H1 (cell line): ENCODE data around the gene ADAM12. TPM values are rescaled to one million over a fixed set of nuclear protein-coding genes. Genes with fewer than 3 reads are reported as not detected.

Experiments used
- CTCF ChIA-PET: fragments of 300-600 bp; sonication (Branson Sonifier 250); formaldehyde crosslinking; loops from one replicate; lab custom pipeline; 2021; ENCODE audit not compliant: partially characterized antibody; lab: Charles Lee
- POLR2A ChIA-PET: fragments of 300-600 bp; sonication (Branson Sonifier 250); formaldehyde crosslinking; loops from one replicate; lab custom pipeline; 2021; ENCODE audit warnings: inconsistent platforms; ENCODE audit not compliant: partially characterized antibody; lab: Charles Lee
- DNase-seq, 2 experiments: peaks; one replicate each; pipeline versions ENCODE4 v3.0.0 to v3.0.0-alpha.2; 2010 to 2022; ENCODE audit warnings: low spot score in 2 of 2, low read depth in 1 of 2, mixed read lengths in 1 of 2
- FAIRE-seq: peaks from 2 replicates; lab custom pipeline; 2011; peaks lifted over from hg19 to GRCh38; lab: Jason Lieb, UNC
- H2AFZ ChIP-seq: 2 replicates; pipeline ENCODE4 v1.8.1; 2012; ENCODE audit warnings: low read length, inconsistent platforms
- H2AK5ac ChIP-seq: 2 replicates; pipeline ENCODE4 v1.6.1; 2013; ENCODE audit warnings: low read depth, low read length
- H2BK120ac ChIP-seq: replicated peaks from 2 replicates; pipeline ENCODE3; 2013; ENCODE audit warnings: low read depth, low read length, inconsistent platforms
- H2BK12ac ChIP-seq: 2 replicates; pipeline ENCODE4 v1.6.1; 2013; ENCODE audit warnings: low read depth, low read length
- H2BK15ac ChIP-seq: 2 replicates; pipeline ENCODE4 v1.6.1; 2013; ENCODE audit warnings: low read length
- H2BK20ac ChIP-seq: 2 replicates; pipeline ENCODE4 v1.6.1; 2013; ENCODE audit warnings: low read length
- H2BK5ac ChIP-seq: 2 replicates; pipeline ENCODE4 v1.6.1; 2013; ENCODE audit warnings: low read depth, low read length
- H3K14ac ChIP-seq: 2 replicates; pipeline ENCODE4 v1.6.1; 2013; ENCODE audit warnings: inconsistent platforms; ENCODE audit not compliant: insufficient read length
- H3K18ac ChIP-seq: 2 replicates; pipeline ENCODE4 v1.6.1; 2013; ENCODE audit warnings: low read length; ENCODE audit errors: extremely low read depth
- H3K23ac ChIP-seq: 2 replicates; pipeline ENCODE4 v1.6.1; 2013; ENCODE audit warnings: inconsistent platforms; ENCODE audit not compliant: insufficient read length
- H3K23me2 ChIP-seq: 2 replicates; pipeline ENCODE4 v1.6.1; 2013; ENCODE audit warnings: low read depth, low read length
- H3K27ac ChIP-seq: 2 replicates; pipeline ENCODE4 v1.6.1; 2011; ENCODE audit warnings: low read depth, low read length, inconsistent platforms
- H3K27me3 ChIP-seq, 4 experiments: replicated peaks in 1 of 4; 1 replicate in 1 of 4; 2 replicates in 3 of 4; pipeline versions ENCODE4 v1.6.1 to v1.8.1; 2011 to 2013; ENCODE audit warnings: low read length in 3 of 4, mild to moderate bottlenecking in 3 of 4, inconsistent platforms in 2 of 4, mixed read lengths in 2 of 4, moderate library complexity in 1 of 4; ENCODE audit not compliant: control insufficient read depth in 3 of 4, insufficient read depth in 3 of 4; ENCODE audit errors: extremely low read depth in 1 of 4
- H3K36me3 ChIP-seq, 4 experiments: 2 replicates each; pipeline versions ENCODE4 v1.6.1 to v1.8.1; 2011 to 2013; ENCODE audit warnings: mild to moderate bottlenecking in 4 of 4, low read length in 3 of 4, moderate library complexity in 2 of 4, control low read depth in 1 of 4, inconsistent platforms in 1 of 4; ENCODE audit not compliant: insufficient read depth in 4 of 4, control insufficient read depth in 2 of 4
- H3K4ac ChIP-seq: replicated peaks from 2 replicates; pipeline ENCODE3; 2013; ENCODE audit warnings: low read length, low read depth, mixed read lengths, inconsistent platforms; ENCODE audit not compliant: insufficient read length
- H3K4me1 ChIP-seq, 4 experiments: replicated peaks in 1 of 4; 1 replicate in 1 of 4; 2 replicates in 3 of 4; pipeline versions ENCODE4 v1.6.1 to v1.8.1; 2011 to 2013; ENCODE audit warnings: low read length in 3 of 4, inconsistent platforms in 2 of 4, mixed read lengths in 1 of 4; ENCODE audit not compliant: insufficient read depth in 4 of 4, control insufficient read depth in 3 of 4
- H3K4me2 ChIP-seq, 2 experiments: 2 replicates each; pipeline versions ENCODE4 v1.6.1 to v1.8.1; 2011 to 2013; ENCODE audit warnings: low read depth in 2 of 2, low read length in 2 of 2, control low read depth in 1 of 2, inconsistent platforms in 1 of 2, mild to moderate bottlenecking in 1 of 2; ENCODE audit not compliant: insufficient read depth in 1 of 2
- H3K4me3 ChIP-seq, 4 experiments: fragments of 200-600, 300-600 bp in 1 of 4; sonication (generic), shearing (Covaris generic), sonication (Bioruptor Twin) in 1 of 4; 2 replicates each; pipeline versions ENCODE4 v1.5.1 to v1.8.1; 2011 to 2016; ENCODE audit warnings: low read length in 4 of 4, low read depth in 3 of 4, control low read depth in 2 of 4, inconsistent platforms in 2 of 4, mild to moderate bottlenecking in 2 of 4, mixed read lengths in 1 of 4, moderate library complexity in 1 of 4; ENCODE audit not compliant: insufficient read depth in 2 of 4; ENCODE audit errors: extremely low read depth in 1 of 4
- H3K56ac ChIP-seq: replicated peaks from 2 replicates; pipeline ENCODE3; 2013; ENCODE audit warnings: low read depth, mild to moderate bottlenecking, mixed read lengths, low read length, inconsistent platforms; ENCODE audit not compliant: insufficient read length
- H3K79me1 ChIP-seq: 2 replicates; pipeline ENCODE4 v1.6.1; 2013; ENCODE audit warnings: low read depth, low read length, control low read depth
- H3K79me2 ChIP-seq, 2 experiments: 2 replicates each; pipeline versions ENCODE4 v1.6.1 to v1.8.1; 2012 to 2013; ENCODE audit warnings: low read length in 2 of 2, mild to moderate bottlenecking in 2 of 2, inconsistent platforms in 1 of 2; ENCODE audit not compliant: insufficient read depth in 2 of 2, control insufficient read depth in 1 of 2
- H3K9ac ChIP-seq, 4 experiments: replicated peaks in 1 of 4; 1 replicate in 1 of 4; 2 replicates in 3 of 4; pipeline versions ENCODE4 v1.6.1 to v1.8.1; 2011 to 2013; ENCODE audit warnings: low read depth in 3 of 4, low read length in 3 of 4, control low read depth in 2 of 4, mild to moderate bottlenecking in 2 of 4, moderate library complexity in 2 of 4, inconsistent platforms in 1 of 4; ENCODE audit errors: extremely low read depth in 1 of 4
- H3K9me3 ChIP-seq, 2 experiments: 2 replicates each; pipeline versions ENCODE4 v1.6.1 to v1.8.1; 2012 to 2013; ENCODE audit warnings: mild to moderate bottlenecking in 2 of 2, moderate library complexity in 2 of 2, control low read depth in 1 of 2, inconsistent platforms in 1 of 2, low read depth in 1 of 2, low read length in 1 of 2, mixed read lengths in 1 of 2; ENCODE audit not compliant: insufficient read depth in 2 of 2
- H4K20me1 ChIP-seq, 2 experiments: replicated peaks in 1 of 2; 2 replicates each; pipeline versions ENCODE3 to v1.8.1; 2011 to 2013; ENCODE audit warnings: inconsistent platforms in 2 of 2, low read length in 2 of 2, mild to moderate bottlenecking in 1 of 2; ENCODE audit not compliant: insufficient read depth in 2 of 2, control insufficient read depth in 1 of 2
- H4K5ac ChIP-seq: 2 replicates; pipeline ENCODE4 v1.6.1; 2013; ENCODE audit warnings: low read length, low read depth, mixed read lengths, inconsistent platforms; ENCODE audit not compliant: insufficient read length
- H4K8ac ChIP-seq: 2 replicates; pipeline ENCODE4 v1.8.0; 2013; ENCODE audit warnings: mild to moderate bottlenecking, moderate library complexity, low read length, inconsistent platforms; ENCODE audit not compliant: insufficient read depth; ENCODE audit errors: extremely low read depth
- H4K91ac ChIP-seq: replicated peaks from 2 replicates; pipeline ENCODE3; 2013; ENCODE audit warnings: low read length, mixed read lengths, inconsistent platforms; ENCODE audit not compliant: insufficient read length
- CBX5 ChIP-seq: fragments of 300-800, 300-1000 bp; sonication (generic); IDR thresholded peaks from 2 replicates; pipeline ENCODE4 v1.7.1; 2016; ENCODE audit warnings: antibody characterized with exemption, low read length, low read depth
- EP300 ChIP-seq, 2 experiments: IDR thresholded peaks; 1 replicate in 1 of 2; 2 replicates in 1 of 2; pipeline ENCODE4 v1.6.1; 2011 to 2012; ENCODE audit warnings: low read depth in 2 of 2, low read length in 2 of 2, mild to moderate bottlenecking in 2 of 2, borderline replicate concordance in 1 of 2, inconsistent platforms in 1 of 2, moderate library complexity in 1 of 2
- WGBS, 2 experiments: shearing (Covaris generic) in 1 of 2; methylation state at CpG; one replicate each; pipeline versions ENCODE4 v1.1.6 to v1.1.7; 2013 to 2015; ENCODE audit warnings: low lambda C conversion rate in 2 of 2, mixed read lengths in 2 of 2, inconsistent platforms in 1 of 2, low coverage in 1 of 2, missing lambda C conversion rate in 1 of 2; ENCODE audit not compliant: insufficient replicate concordance in 2 of 2, insufficient coverage in 1 of 2, insufficient read length in 1 of 2; ENCODE audit errors: extremely low coverage in 1 of 2, missing lambda C conversion rate in 1 of 2; 5-methylcytosine and 5-hydroxymethylcytosine counted together
- polyA plus RNA-seq, 7 experiments: library from polyadenylated mRNA; depleted of rRNA in 3 of 7; stranded (reverse) in 5 of 7; unstranded in 2 of 7; fragments of >200 nt in 5 of 7; fragments of 200-250 nt in 2 of 7; gene quantifications; 1 replicate in 5 of 7; 2 replicates in 1 of 7; 4 replicates in 1 of 7; pipeline versions ENCODE4 v1.2.1 to v1.2.3, GENCODE V29; 2011 to 2013; ENCODE audit warnings: missing spikeins in 2 of 7, mixed read lengths in 2 of 7
- total RNA-seq: library from RNA; stranded (reverse); fragmentation: NEBNext Ultra II Directional; extraction: Animal tissue kit (Norgen Biotek cat#: 25700); gene quantifications from 2 replicates; pipeline ENCODE4 v1.2.1, GENCODE V29; 2021

Gene ADAM12
- total and polyA plus RNA-seq, 2 of the 8 experiments (the other 6 are each of a cell fraction or from before 2014, with no cell fraction given): 0.07 to 0.17 TPM

DNA sequence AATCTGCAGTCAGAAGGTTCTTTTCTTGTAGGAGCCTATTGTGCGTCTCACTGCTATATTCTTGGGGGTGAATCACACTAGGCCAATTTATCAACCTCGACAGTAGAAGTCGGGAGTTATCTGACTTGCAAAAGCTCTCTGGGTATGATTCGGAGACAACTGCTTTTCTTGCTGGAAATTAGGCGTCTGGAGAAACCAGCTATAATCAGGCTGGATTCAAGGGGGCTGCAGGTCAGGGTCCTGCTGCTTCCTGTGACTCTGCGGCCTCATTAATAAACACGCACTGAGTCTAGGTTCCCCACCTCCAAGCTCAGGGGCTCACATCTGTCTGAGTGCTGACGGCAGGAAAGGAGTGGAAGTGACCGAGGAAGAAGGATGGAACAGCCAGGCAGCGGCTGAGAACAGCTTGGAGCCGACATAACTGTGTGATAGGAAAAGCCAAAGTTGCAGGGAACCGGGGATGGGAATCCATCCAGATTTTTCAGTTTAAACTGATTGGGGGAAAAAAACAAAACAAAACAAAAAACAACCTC, 307.3 kb downstream of the ADAM12 start:
- no peak overlapping the region for H4K91ac ChIP-seq
- TF ChIP-seq EP300 (IDR thresholded peaks at IDR 0.05; ENCODE audit: borderline replicate concordance in 1 of 2, low read depth in 2 of 2, low read length in 2 of 2): peak in 1 of 2 experiments; percentile 23; a peak in 1 of 3 replicates
- TF ChIP-seq CBX5: no peak
- H3K36me3 ChIP-seq: no peaks in the 10 kb centered on the region
- no peak overlapping the region for H3K18ac ChIP-seq
- no peaks in the 10 kb centered on the region for H3K9me3 ChIP-seq
- H2BK5ac ChIP-seq: no peak overlapping the region
- no peak overlapping the region for H3K4ac ChIP-seq
- no peak overlapping the region for H3K4me3 ChIP-seq
- no peak overlapping the region for H4K8ac ChIP-seq
- H4K5ac ChIP-seq: no peak overlapping the region
- no peak overlapping the region for H2BK12ac ChIP-seq
- H3K27ac ChIP-seq: no peak overlapping the region
- DNase-seq: no peak
- ChIA-PET POLR2A (no interaction called here), CTCF (interaction anchor here (0.9 to 1.1 kb wide), 2 partner anchors 28 to 104 kb away, joined by 3 read pairs; no protein-coding TSS in a partner anchor)
- H2AK5ac ChIP-seq: no peak overlapping the region
- no peak for FAIRE-seq
- H3K23me2 ChIP-seq: peaks cover 4% of the 10 kb centered on the region; the same call in 1 of the 2 replicates
- H2BK15ac ChIP-seq: no peak overlapping the region
- no peak overlapping the region for H3K14ac ChIP-seq
- H2AFZ ChIP-seq: peak overlapping the region; percentile 24; the same call in 1 of the 2 replicates
- H3K79me1 ChIP-seq: no peaks in the 10 kb centered on the region
- no peak overlapping the region for H3K4me2 ChIP-seq
- peaks cover 0 to 3% (median 0%) of the 10 kb centered on the region in 4 experiments; a peak in 2 of 7 replicates for H3K4me1 ChIP-seq
- no peak overlapping the region for H3K23ac ChIP-seq
- H2BK20ac ChIP-seq: no peak overlapping the region
- H4K20me1 ChIP-seq: no peaks in the 10 kb centered on the region
- no peak overlapping the region for H3K9ac ChIP-seq
- no peak overlapping the region for H3K56ac ChIP-seq
- H3K79me2 ChIP-seq: no peaks in the 10 kb centered on the region
- WGBS, 2 experiments: 77% methylated on average over 12 of the region's 12 CpGs; no CpG with 5 or more reads in 1 of the 2 experiments
- H3K27me3 ChIP-seq: no peaks in the 10 kb centered on the region
- H2BK120ac ChIP-seq: no peak overlapping the region
